SK-N-SH (cell line): ENCODE results near the gene COPE. TPM values are rescaled to one million over a fixed set of nuclear protein-coding genes. Genes with fewer than 3 reads are reported as not detected.
"Not testable (repeated sequence)": the region's sequence is repeated elsewhere in the genome, so short reads cannot be mapped to it uniquely, and the experiment has no call there.

Experiments used
- CTCF ChIA-PET: fragments of 300-600, 350-600 bp; formaldehyde crosslinking; extraction: SDS; loops from one replicate; lab custom pipeline; 2021; lab: Yijun Ruan, JAX
- POLR2A ChIA-PET: fragments of 350-600 bp; sonication (Branson Sonifier 250); formaldehyde crosslinking; extraction: SDS; loops from one replicate; lab custom pipeline; 2020; ENCODE audit warnings: antibody characterized with exemption, inconsistent platforms; lab: Yijun Ruan, JAX
- DNase-seq: peaks from one replicate; pipeline ENCODE4 v3.0.0; 2012
- H2AFZ ChIP-seq: fragments of 200-600 bp; sonication (generic); 2 replicates; pipeline ENCODE4 v1.8.1; 2016; ENCODE audit warnings: antibody characterized with exemption, mild to moderate bottlenecking, low read depth
- H3F3A ChIP-seq: fragments of 200-600 bp; sonication (generic); replicated peaks from 2 replicates; pipeline ENCODE3; 2016; ENCODE audit warnings: antibody characterized with exemption, mild to moderate bottlenecking; ENCODE audit not compliant: insufficient read depth
- H3K27ac ChIP-seq, 2 experiments: fragments of 200-500 bp in 1 of 2; fragments of 200-600 bp in 1 of 2; sonication (Bioruptor generic) in 1 of 2; sonication (generic), shearing (Covaris generic) in 1 of 2; 2 replicates each; pipeline versions ENCODE4 v1.5.1 to v1.6.1; 2014 to 2016; ENCODE audit warnings: low read depth in 2 of 2, inconsistent platforms in 1 of 2, low read length in 1 of 2, mild to moderate bottlenecking in 1 of 2, mixed read lengths in 1 of 2
- H3K27me3 ChIP-seq: fragments of 200-600 bp; sonication (generic), shearing (Covaris generic); 2 replicates; pipeline ENCODE4 v1.6.1; 2016; ENCODE audit warnings: mixed run types; ENCODE audit not compliant: insufficient read depth
- H3K36me3 ChIP-seq, 2 experiments: fragments of 200-500 bp in 1 of 2; fragments of 200-600 bp in 1 of 2; sonication (Bioruptor generic) in 1 of 2; sonication (generic) in 1 of 2; replicated peaks in 1 of 2; 2 replicates each; pipeline versions ENCODE3 to v1.5.1; 2014 to 2016; ENCODE audit warnings: low read length in 1 of 2, mild to moderate bottlenecking in 1 of 2; ENCODE audit not compliant: insufficient read depth in 2 of 2, control insufficient read depth in 1 of 2
- H3K4me1 ChIP-seq, 2 experiments: fragments of 200-500 bp in 1 of 2; fragments of 200-600 bp in 1 of 2; sonication (Bioruptor generic) in 1 of 2; sonication (generic), shearing (Covaris generic) in 1 of 2; 2 replicates each; pipeline versions ENCODE4 v1.5.1 to v1.6.1; 2014 to 2016; ENCODE audit warnings: low read depth in 1 of 2, low read length in 1 of 2, mixed run types in 1 of 2; ENCODE audit not compliant: insufficient read depth in 2 of 2, control insufficient read depth in 1 of 2
- H3K4me2 ChIP-seq: fragments of 200-600 bp; sonication (generic), shearing (Covaris generic); 2 replicates; pipeline ENCODE4 v1.6.1; 2017; ENCODE audit warnings: mixed run types
- H3K4me3 ChIP-seq, 2 experiments: fragments of 200-500 bp in 1 of 2; fragments of 200-600 bp in 1 of 2; sonication (Bioruptor generic) in 1 of 2; sonication (generic), shearing (Covaris generic) in 1 of 2; 2 replicates each; pipeline versions ENCODE4 v1.5.1 to v1.8.1; 2014 to 2016; ENCODE audit warnings: low read depth in 2 of 2, inconsistent platforms in 1 of 2, low read length in 1 of 2, mild to moderate bottlenecking in 1 of 2, mixed read lengths in 1 of 2, moderate library complexity in 1 of 2
- H3K79me2 ChIP-seq: fragments of 200-600 bp; sonication (generic); 2 replicates; pipeline ENCODE4 v1.8.1; 2017; ENCODE audit warnings: mild to moderate bottlenecking; ENCODE audit not compliant: insufficient read depth
- H3K9ac ChIP-seq: fragments of 200-600 bp; sonication (generic); 2 replicates; pipeline ENCODE4 v1.6.1; 2017; ENCODE audit warnings: mixed run types
- H3K9me2 ChIP-seq: fragments of 200-600 bp; sonication (generic); 2 replicates; pipeline ENCODE4 v1.6.1; 2017; ENCODE audit warnings: mixed run types
- H3K9me3 ChIP-seq: fragments of 200-600 bp; sonication (generic); 2 replicates; pipeline ENCODE4 v1.6.1; 2017; ENCODE audit warnings: mixed run types, mild to moderate bottlenecking, moderate library complexity
- H4K20me1 ChIP-seq: fragments of 200-600 bp; sonication (generic); 2 replicates; pipeline ENCODE4 v1.6.1; 2017; ENCODE audit warnings: mild to moderate bottlenecking, mixed run types; ENCODE audit not compliant: insufficient read depth
- CHD2 ChIP-seq: fragments of 150-350 bp; IDR thresholded peaks from 2 replicates; pipeline ENCODE4 v1.6.1; 2018; ENCODE audit warnings: low read length; ENCODE audit not compliant: partially characterized antibody
- ELF1 ChIP-seq: IDR thresholded peaks from 2 replicates; pipeline ENCODE4 v1.4.0; 2012
- EZH2phosphoT487 ChIP-seq: fragments of 200-600 bp; sonication (generic); IDR thresholded peaks from 2 replicates; pipeline ENCODE4 v1.6.1; 2017; ENCODE audit warnings: low read depth, mixed run types, mild to moderate bottlenecking, antibody characterized with exemption, moderate library complexity, borderline replicate concordance
- SMC3 ChIP-seq: IDR thresholded peaks from 2 replicates; pipeline ENCODE4 v1.6.1; 2012; ENCODE audit warnings: low read depth, low read length, improper control_type of control experiment
- YY1 ChIP-seq: IDR thresholded peaks from 2 replicates; pipeline ENCODE4 v1.4.0; 2012; ENCODE audit warnings: low read depth, mild to moderate bottlenecking
- WGBS: methylation state at CpG from one replicate; pipeline ENCODE4 v1.1.6; 2017; ENCODE audit warnings: low lambda C conversion rate; 5-methylcytosine and 5-hydroxymethylcytosine counted together
- polyA plus RNA-seq, 3 experiments: library from polyadenylated mRNA; depleted of rRNA; stranded (reverse); fragments of >200 nt; gene quantifications; 2 replicates each; pipeline ENCODE4 v1.2.3, GENCODE V29; 2012
- TF ChIP-seq, protein P1 (sequence below): fragments of 150-350 bp; IDR thresholded peaks from 2 replicates; pipeline ENCODE4 v1.6.1; 2017; ENCODE audit warnings: antibody characterized with exemption, low read length, low read depth, borderline replicate concordance
- TF ChIP-seq, protein P2 (sequence below): fragments of 200-600 bp; sonication (generic); IDR thresholded peaks from 2 replicates; pipeline ENCODE4 v1.6.1; 2017; ENCODE audit warnings: antibody characterized with exemption, mild to moderate bottlenecking, moderate library complexity
- TF ChIP-seq, protein P3 (sequence below): IDR thresholded peaks from 2 replicates; pipeline ENCODE4 v1.4.0; 2012; ENCODE audit warnings: low read depth
- TF ChIP-seq, protein P4 (sequence below): fragments of 150-350 bp; IDR thresholded peaks from 2 replicates; pipeline ENCODE4 v1.6.1; 2016; ENCODE audit warnings: mild to moderate bottlenecking, low read depth, low read length
- TF ChIP-seq, protein P5 (sequence below): IDR thresholded peaks from 2 replicates; pipeline ENCODE4; 2012

Gene COPE
- polyA plus RNA-seq, 1 of the 3 experiments (the other 2 are of a cell fraction) = 450 TPM

DNA sequence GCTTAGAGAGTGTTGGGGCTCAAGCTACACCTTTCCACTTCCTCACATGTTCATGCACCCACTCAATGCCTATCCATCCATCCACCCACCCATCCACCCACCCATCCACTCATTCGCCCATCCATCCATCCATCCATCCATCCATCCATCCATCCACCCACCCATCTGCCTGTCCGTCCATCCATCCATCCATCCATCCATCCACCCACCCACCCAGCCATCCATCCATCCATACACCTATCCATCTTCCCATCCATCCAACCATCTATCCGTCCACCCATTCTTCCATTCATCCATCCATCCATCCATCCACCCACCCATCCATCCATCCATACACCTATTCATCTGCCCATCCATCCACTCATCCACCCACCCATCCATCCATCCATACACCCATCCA lies 34.9 kb upstream of the COPE start:
- ChIA-PET POLR2A (no interaction called here), CTCF (no interaction called here)
- H3K27ac ChIP-seq = no peak overlapping the region
- no peak overlapping the region for H3K4me3 ChIP-seq
- no peaks in the 10 kb centered on the region for H3K4me1 ChIP-seq
- no peaks in the 10 kb centered on the region for H3K27me3 ChIP-seq
- H3K9me2 ChIP-seq = no peaks in the 10 kb centered on the region
- no peak overlapping the region for H2AFZ ChIP-seq
- H3K4me2 ChIP-seq = no peak overlapping the region
- no peak for TF ChIP-seq YY1
- TF ChIP-seq CHD2 = no peak
- no peak for TF ChIP-seq SMC3
- TF ChIP-seq, protein P1, sequence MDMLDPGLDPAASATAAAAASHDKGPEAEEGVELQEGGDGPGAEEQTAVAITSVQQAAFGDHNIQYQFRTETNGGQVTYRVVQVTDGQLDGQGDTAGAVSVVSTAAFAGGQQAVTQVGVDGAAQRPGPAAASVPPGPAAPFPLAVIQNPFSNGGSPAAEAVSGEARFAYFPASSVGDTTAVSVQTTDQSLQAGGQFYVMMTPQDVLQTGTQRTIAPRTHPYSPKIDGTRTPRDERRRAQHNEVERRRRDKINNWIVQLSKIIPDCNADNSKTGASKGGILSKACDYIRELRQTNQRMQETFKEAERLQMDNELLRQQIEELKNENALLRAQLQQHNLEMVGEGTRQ = no peak
- TF ChIP-seq, protein P2, sequence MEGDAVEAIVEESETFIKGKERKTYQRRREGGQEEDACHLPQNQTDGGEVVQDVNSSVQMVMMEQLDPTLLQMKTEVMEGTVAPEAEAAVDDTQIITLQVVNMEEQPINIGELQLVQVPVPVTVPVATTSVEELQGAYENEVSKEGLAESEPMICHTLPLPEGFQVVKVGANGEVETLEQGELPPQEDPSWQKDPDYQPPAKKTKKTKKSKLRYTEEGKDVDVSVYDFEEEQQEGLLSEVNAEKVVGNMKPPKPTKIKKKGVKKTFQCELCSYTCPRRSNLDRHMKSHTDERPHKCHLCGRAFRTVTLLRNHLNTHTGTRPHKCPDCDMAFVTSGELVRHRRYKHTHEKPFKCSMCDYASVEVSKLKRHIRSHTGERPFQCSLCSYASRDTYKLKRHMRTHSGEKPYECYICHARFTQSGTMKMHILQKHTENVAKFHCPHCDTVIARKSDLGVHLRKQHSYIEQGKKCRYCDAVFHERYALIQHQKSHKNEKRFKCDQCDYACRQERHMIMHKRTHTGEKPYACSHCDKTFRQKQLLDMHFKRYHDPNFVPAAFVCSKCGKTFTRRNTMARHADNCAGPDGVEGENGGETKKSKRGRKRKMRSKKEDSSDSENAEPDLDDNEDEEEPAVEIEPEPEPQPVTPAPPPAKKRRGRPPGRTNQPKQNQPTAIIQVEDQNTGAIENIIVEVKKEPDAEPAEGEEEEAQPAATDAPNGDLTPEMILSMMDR = no peak
- TF ChIP-seq, protein P3, sequence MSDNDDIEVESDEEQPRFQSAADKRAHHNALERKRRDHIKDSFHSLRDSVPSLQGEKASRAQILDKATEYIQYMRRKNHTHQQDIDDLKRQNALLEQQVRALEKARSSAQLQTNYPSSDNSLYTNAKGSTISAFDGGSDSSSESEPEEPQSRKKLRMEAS = no peak
- no peak for TF ChIP-seq EZH2phosphoT487
- TF ChIP-seq, protein P4, sequence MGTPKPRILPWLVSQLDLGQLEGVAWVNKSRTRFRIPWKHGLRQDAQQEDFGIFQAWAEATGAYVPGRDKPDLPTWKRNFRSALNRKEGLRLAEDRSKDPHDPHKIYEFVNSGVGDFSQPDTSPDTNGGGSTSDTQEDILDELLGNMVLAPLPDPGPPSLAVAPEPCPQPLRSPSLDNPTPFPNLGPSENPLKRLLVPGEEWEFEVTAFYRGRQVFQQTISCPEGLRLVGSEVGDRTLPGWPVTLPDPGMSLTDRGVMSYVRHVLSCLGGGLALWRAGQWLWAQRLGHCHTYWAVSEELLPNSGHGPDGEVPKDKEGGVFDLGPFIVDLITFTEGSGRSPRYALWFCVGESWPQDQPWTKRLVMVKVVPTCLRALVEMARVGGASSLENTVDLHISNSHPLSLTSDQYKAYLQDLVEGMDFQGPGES = no peak
- no peak for TF ChIP-seq ELF1
- TF ChIP-seq, protein P5, sequence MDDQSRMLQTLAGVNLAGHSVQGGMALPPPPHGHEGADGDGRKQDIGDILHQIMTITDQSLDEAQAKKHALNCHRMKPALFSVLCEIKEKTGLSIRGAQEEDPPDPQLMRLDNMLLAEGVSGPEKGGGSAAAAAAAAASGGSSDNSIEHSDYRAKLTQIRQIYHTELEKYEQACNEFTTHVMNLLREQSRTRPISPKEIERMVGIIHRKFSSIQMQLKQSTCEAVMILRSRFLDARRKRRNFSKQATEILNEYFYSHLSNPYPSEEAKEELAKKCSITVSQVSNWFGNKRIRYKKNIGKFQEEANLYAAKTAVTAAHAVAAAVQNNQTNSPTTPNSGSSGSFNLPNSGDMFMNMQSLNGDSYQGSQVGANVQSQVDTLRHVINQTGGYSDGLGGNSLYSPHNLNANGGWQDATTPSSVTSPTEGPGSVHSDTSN = no peak
- H4K20me1 ChIP-seq = no peaks in the 10 kb centered on the region
- WGBS = 76% methylated on average over 3 of the region's 3 CpGs
- no peak for DNase-seq
- no peaks in the 10 kb centered on the region for H3F3A ChIP-seq
- H3K9ac ChIP-seq = no peak overlapping the region
- no peaks in the 10 kb centered on the region for H3K79me2 ChIP-seq
- H3K9me3 ChIP-seq = no peaks in the 10 kb centered on the region
- no peaks in the 10 kb centered on the region for H3K36me3 ChIP-seq

DNA sequence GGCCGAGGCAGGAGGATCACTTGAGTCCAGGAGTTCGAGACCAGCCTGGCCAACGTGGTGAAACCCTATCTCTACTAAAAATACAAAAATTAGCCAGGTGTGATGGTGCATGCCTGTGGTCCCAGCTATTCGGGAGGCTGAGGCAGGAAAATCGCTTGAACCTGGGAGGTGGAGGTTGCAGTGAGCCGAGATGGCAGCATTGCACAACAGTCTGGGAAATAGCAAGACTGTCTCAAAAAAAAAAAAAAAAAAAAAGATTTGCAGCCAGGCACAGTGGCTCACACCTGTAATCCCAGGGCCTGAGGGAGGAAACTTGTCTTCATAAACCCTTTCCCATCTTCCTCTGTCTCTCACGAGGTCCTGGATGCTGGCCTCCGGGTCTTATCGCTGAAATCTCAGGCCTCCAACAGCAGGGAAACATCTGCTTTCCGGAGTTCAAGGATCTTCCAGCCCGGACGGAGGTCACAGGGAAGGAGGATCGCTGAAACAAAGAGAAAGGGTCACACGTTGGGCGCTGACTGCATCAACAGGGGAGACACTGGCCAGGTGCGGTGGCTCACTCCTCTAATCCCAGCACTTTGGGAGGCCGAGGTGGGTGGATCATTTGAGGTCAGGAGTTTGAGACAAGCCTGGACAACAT lies 33.3 kb upstream of the COPE start:
- H3K4me2 ChIP-seq, H3K36me3 ChIP-seq, H3K9me3 ChIP-seq, H3K27ac ChIP-seq, H3K9me2 ChIP-seq, POLR2A ChIA-PET, H4K20me1 ChIP-seq, H3K79me2 ChIP-seq, H3K4me1 ChIP-seq, DNase-seq, H2AFZ ChIP-seq, H3K9ac ChIP-seq, H3K27me3 ChIP-seq, H3K4me3 ChIP-seq, H3F3A ChIP-seq: not testable (repeated sequence)
- CTCF ChIA-PET = interaction anchor here (1.0 kb wide), 1 partner anchor 35 kb away, joined by 4 read pairs; no protein-coding TSS in a partner anchor
- 61% methylated on average over 17 of the region's 17 CpGs for WGBS
